Stimulated activated CD8-positive, alpha-beta memory T cell treated with anti-CD3 and anti-CD28 coated beads, Interleukin-7, amount 100 ng/mL, for 24 hours (primary cell): ENCODE data around the gene TNFRSF25.
"Not testable (repeated sequence)": the region's sequence is repeated elsewhere in the genome, so short reads cannot be mapped to it uniquely, and the experiment has no call there.

ENCODE experiments used
- DNase-seq: peaks from one replicate; pipeline ENCODE4 v3.0.0-alpha.2; 2020; ENCODE audit warnings: low read depth

TNFRSF25 gene

DNA sequence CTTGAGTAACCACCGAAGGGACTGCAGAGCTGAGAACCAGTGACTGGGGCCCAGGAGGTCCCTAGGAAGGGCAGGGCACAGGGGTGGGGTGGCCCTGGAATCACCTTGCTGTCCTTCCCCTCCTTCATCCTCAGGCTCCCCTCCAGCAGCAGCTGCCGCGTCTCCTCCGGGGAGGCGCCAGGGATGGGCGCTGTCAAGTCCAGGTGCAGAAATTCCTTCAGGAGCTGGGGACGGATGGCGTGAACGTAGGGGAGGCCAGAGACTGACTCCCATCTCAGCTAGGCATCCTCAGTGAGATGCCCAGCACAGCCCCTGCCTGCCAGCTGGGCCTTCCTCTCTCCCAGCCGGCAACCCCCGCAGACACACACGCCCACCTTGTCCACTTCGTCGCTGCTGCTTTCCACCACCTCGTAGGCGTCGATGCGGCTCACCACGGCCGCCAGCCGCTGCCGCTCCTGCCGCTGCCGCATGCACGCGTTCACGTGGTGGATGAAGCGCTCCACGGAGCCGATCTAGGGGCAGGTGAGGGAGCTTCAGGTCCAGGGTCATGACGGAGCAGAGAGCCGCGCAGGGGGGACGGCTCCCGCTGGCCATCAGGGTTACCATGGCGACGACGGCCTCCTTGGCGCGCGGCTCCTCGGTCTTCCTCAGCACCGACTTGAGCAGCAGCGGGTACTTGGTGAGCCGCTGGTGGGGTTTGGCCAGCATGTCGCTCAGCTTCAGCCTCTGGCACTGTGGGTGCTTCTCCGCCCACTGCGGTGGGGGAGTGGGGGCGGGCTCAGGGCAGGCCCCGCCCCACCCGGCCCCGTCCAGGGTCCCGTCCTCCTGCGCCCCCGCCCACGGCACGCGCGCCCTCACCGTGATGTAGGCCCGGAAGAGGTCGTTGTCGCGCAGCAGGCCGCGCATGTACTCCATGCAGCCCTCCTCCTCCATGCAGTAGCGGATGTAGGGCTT is 4.4 kb upstream of the TNFRSF25 start:
- no peak for DNase-seq

- DNase-seq = no peak
Measured at GRCh38 chr1:6468729-6469461, 2.9 kb upstream of the TNFRSF25 start.

GRCh38 chr1:6467744-6468688 is 2.0 kb upstream of the TNFRSF25 start:
- no peak for DNase-seq

DNA sequence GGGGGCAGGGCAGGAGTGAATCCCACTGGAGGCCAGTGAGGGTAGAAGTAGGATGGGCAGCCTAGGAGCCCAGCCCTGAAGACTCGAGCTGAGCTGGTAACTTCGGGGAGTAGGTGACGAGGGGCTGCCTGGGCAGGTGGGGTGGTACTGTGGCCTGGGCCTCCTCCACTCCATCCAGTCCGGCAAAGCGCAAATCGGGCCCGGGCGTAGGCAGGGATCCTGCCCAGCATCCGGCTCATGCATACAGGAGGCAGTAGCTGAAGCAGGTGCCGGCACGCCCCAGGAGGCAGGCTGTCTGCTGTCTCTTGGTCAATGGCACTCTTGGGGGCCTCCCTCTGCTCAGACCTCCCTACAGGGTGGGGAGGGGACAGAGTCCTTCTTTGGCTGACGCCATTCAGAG is 1.3 kb upstream of the TNFRSF25 start:
- DNase-seq = no peak

GRCh38 chr1:6466751-6467150 is 778 bp upstream of the TNFRSF25 start:
- no peak for DNase-seq

GRCh38 chr1:6465461-6466005 is 440 bp downstream of the TNFRSF25 start:
- no peak for DNase-seq

DNA sequence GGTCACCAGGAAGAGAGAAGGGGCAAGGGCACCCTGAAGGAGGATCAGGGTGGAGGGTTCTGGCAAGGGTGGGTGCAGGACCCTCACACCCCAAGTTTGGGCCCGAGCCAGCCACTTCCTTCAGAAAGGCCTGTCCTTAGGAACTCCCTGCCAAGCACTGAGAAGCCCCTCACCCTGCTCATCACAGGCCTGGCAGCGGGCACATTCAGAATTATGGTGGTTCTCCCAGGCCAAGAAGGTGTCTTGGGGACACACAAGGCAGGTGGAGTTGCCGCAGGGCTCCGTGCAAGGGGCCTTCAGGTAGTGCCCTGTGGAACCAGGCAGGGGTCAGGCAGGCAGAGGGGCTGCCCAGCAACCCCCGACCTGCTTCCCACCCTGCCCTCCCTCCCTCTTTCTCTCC is 1.1 kb downstream of the TNFRSF25 start:
- DNase-seq = no peak

- no peak for DNase-seq
Measured at GRCh38 chr1:6464514-6464836, 1.5 kb downstream of the TNFRSF25 start.

GRCh38 chr1:6463120-6463412 is 2.9 kb downstream of the TNFRSF25 start:
- DNase-seq = no peak

- no peak for DNase-seq
Measured at GRCh38 chr1:6462412-6463119, 3.4 kb downstream of the TNFRSF25 start.

DNA sequence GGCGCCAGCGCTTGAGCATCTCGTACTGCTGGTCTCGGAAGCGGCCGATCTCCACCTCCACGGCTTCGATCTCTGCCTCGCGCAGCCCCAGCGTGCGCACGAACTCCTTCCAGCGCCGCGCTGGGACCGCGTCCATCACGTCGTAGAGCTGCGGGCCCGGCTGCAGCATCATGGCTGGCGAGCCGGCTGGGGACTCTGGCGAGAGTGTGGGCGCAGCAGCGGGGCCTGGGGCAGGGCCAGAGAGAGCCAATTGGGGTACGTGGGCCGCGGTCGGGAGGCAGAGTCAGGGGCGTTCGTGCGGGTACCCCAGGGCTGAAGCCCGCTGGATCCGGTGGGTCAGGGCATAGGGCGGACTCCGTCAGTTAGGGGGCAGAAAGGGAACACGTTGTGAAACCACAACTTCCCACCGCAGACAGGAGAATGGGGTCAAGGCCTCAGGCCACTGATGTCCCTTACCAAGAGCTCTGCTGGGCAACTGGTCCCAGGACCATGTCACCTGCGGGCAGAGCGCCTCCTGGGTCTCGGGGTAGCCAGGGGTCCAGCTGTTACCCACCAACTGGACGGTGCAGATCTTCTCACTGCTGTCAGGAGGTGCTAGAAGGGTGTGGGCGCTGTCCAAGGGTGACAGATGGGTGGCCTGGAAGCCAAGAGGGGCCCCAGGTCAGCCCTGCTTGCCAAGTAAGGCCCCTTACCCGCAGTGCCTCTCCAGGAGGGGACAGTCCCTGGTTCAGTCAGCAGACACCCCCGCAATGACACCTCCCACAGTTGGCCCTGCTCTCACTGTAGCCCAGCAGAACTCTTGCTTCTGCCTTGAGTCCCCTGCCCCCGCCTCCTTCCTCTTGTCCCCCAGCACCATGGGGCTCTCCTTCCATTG is 4.2 kb downstream of the TNFRSF25 start:
- no peak for DNase-seq

- DNase-seq = no peak
Measured at GRCh38 chr1:6461051-6461530, 4.9 kb downstream of the TNFRSF25 start.

DNA sequence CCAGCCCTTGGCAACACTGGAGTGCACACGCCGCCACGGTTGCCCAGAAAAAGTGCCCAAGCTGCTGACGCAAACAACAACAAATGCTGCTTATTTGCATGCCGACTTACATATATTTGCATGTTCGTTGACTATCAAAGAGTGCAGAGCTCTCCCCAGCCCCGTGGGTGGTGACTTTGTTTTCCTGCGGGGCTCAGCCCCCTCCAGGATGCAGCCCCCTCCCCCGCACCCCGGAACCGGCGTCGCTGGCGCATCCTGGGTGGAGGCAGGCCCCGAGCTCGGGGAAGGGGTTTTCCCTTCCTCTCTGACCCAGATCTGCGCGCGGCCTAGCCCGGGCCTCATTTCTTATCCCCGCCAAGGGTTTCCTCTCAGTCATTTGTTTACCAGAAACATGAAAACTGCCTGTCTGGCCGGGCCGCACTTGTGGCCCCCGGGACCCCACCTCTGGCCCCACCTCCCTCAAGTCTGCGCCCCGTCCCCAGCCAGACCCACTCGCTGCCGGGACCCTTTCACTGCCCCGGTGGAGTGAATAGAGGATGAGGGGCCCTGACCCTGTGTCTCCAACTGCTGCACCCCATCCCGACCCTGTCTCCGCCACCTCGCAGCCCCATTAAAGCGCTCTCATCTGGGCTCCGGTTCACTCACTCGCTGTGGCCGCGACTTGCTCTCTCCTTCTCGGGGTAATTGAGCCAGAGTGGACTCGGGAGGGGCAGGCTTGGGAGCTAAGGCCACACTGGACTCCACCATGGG is 5.5 kb downstream of the TNFRSF25 start:
- DNase-seq = peak; percentile 56

- DNase-seq = no peak
Measured at GRCh38 chr1:6459850-6460265, 6.1 kb downstream of the TNFRSF25 start.

DNA sequence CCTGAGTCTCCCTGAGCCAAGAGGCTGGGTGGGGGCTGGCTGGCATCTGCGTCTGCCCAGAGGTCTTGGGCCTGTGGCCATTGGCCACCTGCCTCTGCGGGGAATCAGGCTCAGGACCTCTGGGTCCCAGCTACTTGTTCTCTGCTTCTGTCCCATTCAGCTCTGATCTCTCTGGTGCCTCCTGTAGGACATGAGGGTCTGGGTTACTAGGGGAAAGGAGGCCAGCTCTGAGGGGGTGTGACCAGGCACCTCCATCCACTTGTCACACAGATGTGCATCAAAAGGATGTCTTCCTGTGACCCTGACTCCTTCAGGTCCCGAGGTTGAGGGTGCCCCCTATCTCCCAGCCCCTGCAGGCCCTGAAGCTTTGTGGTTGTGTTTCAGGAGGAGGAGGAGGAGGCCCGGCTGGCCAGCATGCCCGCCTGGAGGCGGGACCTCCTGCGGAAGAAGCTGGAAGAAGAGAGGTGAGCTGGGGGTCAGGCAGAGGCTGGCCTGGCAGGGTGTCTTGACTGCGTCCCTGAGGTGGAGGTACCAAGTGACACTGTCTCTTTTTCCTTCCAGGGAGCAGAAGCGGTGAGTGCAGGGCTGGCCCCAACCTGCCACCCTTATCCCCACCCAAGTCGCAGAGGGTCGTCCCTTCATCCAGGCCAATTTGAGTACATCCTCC is 9.0 kb downstream of the TNFRSF25 start:
- no peak for DNase-seq

DNA sequence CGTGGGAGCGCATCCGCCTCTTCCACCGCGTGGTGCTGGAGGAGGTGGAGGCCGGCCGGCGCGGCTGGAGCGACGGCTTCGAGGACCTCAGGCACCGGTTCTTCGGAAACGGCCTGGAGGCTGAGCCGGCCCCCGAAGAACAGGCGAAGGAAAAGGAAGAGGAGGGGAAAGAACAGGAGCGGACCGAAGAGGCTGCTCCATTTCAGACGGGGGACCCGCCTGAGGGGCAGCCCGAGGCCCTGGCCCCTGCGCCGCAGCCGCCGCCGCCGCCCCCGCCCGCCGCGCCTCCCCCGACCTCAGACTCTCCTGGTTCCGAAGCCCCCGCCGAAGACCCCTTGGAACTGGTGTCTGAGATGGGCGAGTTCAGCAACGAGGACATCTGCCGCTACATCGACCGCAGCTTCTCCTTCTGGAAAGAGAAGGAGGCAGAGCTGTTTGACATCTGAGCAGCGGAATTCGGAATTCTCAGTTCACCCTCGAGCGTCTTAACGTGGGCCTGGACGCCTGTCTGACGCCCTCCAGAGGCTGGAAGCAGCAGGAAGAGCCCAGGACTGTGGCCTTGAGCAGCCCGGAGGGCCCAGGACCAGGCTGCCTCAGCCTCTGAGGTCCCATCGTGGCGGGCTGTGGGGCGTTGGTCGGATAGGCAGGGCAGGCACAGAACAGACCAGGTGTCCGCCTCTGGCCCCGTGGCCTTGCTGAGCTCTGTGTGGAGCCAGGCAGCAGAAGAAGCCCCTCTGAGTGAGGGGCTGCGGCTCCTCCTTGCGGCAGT is 10.0 kb downstream of the TNFRSF25 start:
- not testable (repeated sequence) for DNase-seq

DNA sequence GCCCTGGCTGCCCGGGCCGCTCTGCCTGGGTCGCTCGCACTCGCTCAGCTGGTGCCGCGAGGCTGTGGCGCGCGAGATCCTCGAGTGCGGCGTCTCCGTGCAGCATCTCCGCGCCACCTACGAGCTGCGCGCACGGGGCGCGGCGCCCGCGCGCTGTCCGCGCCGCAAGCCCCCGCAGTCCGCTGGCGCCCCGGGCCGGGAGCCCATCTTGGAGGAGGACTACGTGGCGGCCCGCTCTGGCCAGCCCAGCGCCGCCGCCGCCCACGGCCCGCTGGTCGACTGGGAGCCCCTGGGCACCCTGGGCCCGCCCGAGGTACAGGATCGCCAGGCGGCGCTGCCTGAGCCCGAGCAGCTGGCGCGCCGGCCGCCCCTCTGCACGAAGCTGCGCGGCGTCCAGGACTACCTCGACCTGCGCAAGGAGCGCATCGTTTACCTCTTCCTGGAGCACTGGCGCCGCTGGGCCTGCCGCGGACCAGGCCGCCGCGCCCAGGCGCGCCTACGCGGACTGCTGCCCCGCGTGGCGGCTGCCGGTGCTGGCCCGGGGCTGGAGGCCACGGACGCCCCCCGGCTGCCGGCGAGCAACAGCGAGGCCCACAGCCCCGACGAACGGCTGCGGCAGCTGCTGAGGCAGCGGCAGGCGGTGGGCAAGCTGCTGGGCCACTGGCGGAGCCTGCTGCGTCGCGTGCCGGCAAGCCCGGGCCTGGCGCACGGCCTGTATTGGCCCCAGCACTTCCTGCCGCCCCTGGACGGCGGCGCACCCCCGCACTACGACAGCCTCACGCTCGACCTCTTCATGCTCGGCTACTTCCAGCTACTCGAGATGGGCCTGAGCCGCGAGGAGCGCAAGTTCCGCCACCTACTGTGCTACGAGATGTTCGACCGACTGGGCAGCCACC is 10.9 kb downstream of the TNFRSF25 start:
- DNase-seq = no peak
